ENCODE measurements around the gene GARIN1A. TPM values are rescaled to one million over a fixed set of nuclear protein-coding genes. Genes with fewer than 3 reads are reported as not detected.

GARIN1A gene
- polyA plus RNA-seq, 1 donor from 2014 or later = 2.8 TPM

- H4K20me1 ChIP-seq (ENCODE audit: insufficient read depth) = no peaks in the 10 kb centered on the region
- H3K4me2 ChIP-seq (ENCODE audit: low read length) = no peak overlapping the region
- no peaks in the 10 kb centered on the region for H3K9me2 ChIP-seq (ENCODE audit: insufficient read depth, low read length)
- peaks cover 25% of the 10 kb centered on the region for H3K27me3 ChIP-seq (ENCODE audit: insufficient read depth, low read depth, low read length)
- no peak overlapping the region for H3K4me3 ChIP-seq (ENCODE audit: low read length)
- no peak overlapping the region for H2AFZ ChIP-seq (ENCODE audit: low read depth, low read length)
- no peak overlapping the region for H3K9ac ChIP-seq (ENCODE audit: low read length)
- no peaks in the 10 kb centered on the region for H3K36me3 ChIP-seq (ENCODE audit: insufficient read depth, low read length)
- TF ChIP-seq EP300 (conservative IDR thresholded peaks at IDR 0.05; ENCODE audit: poor library complexity, severe bottlenecking) (no peak), TAF1 (IDR thresholded peaks at IDR 0.05; ENCODE audit: low read depth) (no peak), EZH2 (IDR thresholded peaks at IDR 0.05; ENCODE audit: borderline replicate concordance, insufficient read depth, low read length, poor library complexity, severe bottlenecking) (no peak), CTCF (IDR thresholded peaks at IDR 0.05; ENCODE audit: poor library complexity, severe bottlenecking) (no peak)
- no peak overlapping the region for H3K27ac ChIP-seq (ENCODE audit: low read length)
- no peaks in the 10 kb centered on the region for H3F3A ChIP-seq (ENCODE audit: insufficient read depth, low read length, poor library complexity, severe bottlenecking)
- no peaks in the 10 kb centered on the region for H3K79me2 ChIP-seq (replicated peaks; ENCODE audit: insufficient read depth, low read length)
- H3K9me3 ChIP-seq (ENCODE audit: low read length) = no peaks in the 10 kb centered on the region
These were observed 27.8 kb downstream of the GARIN1A start for GRCh38 chr7:128699895-128700294.

- no peaks in the 10 kb centered on the region for H3K9me2 ChIP-seq (ENCODE audit: insufficient read depth, low read length)
- peaks cover 25% of the 10 kb centered on the region for H3K27me3 ChIP-seq (ENCODE audit: insufficient read depth, low read depth, low read length)
- no peaks in the 10 kb centered on the region for H3K36me3 ChIP-seq (ENCODE audit: insufficient read depth, low read length)
- no peaks in the 10 kb centered on the region for H3F3A ChIP-seq (ENCODE audit: insufficient read depth, low read length, poor library complexity, severe bottlenecking)
- H3K9me3 ChIP-seq (ENCODE audit: low read length) = no peaks in the 10 kb centered on the region
- TF ChIP-seq SMC3 (conservative IDR thresholded peaks at IDR 0.05; ENCODE audit: poor library complexity) (no peak), REST (IDR thresholded peaks at IDR 0.05; ENCODE audit: borderline replicate concordance) (no peak), EZH2 (IDR thresholded peaks at IDR 0.05; ENCODE audit: borderline replicate concordance, insufficient read depth, low read length, poor library complexity, severe bottlenecking) (no peak), EP300 (conservative IDR thresholded peaks at IDR 0.05; ENCODE audit: poor library complexity, severe bottlenecking) (no peak), POLR2AphosphoS5 (IDR thresholded peaks at IDR 0.05) (no peak), TAF1 (IDR thresholded peaks at IDR 0.05; ENCODE audit: low read depth) (no peak), CTCF (IDR thresholded peaks at IDR 0.05; ENCODE audit: poor library complexity, severe bottlenecking) (no peak), RAD21 (conservative IDR thresholded peaks at IDR 0.05) (no peak), MXI1 (conservative IDR thresholded peaks at IDR 0.05; ENCODE audit: poor library complexity, severe bottlenecking) (no peak)
- no peaks in the 10 kb centered on the region for H3K79me2 ChIP-seq (replicated peaks; ENCODE audit: insufficient read depth, low read length)
- no peak overlapping the region for H2AFZ ChIP-seq (ENCODE audit: low read depth, low read length)
- H3K27ac ChIP-seq (ENCODE audit: low read length) = no peak overlapping the region
- no peak overlapping the region for H3K4me3 ChIP-seq (ENCODE audit: low read length)
- H4K20me1 ChIP-seq (ENCODE audit: insufficient read depth) = no peaks in the 10 kb centered on the region
- no peak overlapping the region for H3K4me2 ChIP-seq (ENCODE audit: low read length)
- H3K9ac ChIP-seq (ENCODE audit: low read length) = no peak overlapping the region
These were observed 29.1 kb downstream of the GARIN1A start for GRCh38 chr7:128701062-128701785.

Data from neural cell (in vitro differentiated cells).